Prostate gland (tissue), 2 donors: ENCODE data around the gene TNS3.

ENCODE experiments used
- POLR2A ChIP-seq: fragments of 450-650 bp; IDR thresholded peaks from one replicate; pipeline ENCODE4 v1.6.1; 2016; ENCODE audit warnings: antibody characterized with exemption, mild to moderate bottlenecking
- POLR2AphosphoS5 ChIP-seq: sonication (generic); formaldehyde crosslinking; IDR thresholded peaks from one replicate; pipeline ENCODE4 v1.6.1; 2017; ENCODE audit warnings: antibody characterized with exemption
- TF ChIP-seq, protein P1 (sequence below), 4 experiments: fragments of 200-600 bp in 2 of 4; fragments of 450-650 bp in 2 of 4; sonication (generic) in 2 of 4; IDR thresholded peaks; 1 replicate in 3 of 4; 2 replicates in 1 of 4; pipeline ENCODE4 v1.5.1; 2016 to 2019; ENCODE audit warnings: antibody characterized with exemption in 4 of 4, mild to moderate bottlenecking in 2 of 4, moderate library complexity in 2 of 4

DNA sequence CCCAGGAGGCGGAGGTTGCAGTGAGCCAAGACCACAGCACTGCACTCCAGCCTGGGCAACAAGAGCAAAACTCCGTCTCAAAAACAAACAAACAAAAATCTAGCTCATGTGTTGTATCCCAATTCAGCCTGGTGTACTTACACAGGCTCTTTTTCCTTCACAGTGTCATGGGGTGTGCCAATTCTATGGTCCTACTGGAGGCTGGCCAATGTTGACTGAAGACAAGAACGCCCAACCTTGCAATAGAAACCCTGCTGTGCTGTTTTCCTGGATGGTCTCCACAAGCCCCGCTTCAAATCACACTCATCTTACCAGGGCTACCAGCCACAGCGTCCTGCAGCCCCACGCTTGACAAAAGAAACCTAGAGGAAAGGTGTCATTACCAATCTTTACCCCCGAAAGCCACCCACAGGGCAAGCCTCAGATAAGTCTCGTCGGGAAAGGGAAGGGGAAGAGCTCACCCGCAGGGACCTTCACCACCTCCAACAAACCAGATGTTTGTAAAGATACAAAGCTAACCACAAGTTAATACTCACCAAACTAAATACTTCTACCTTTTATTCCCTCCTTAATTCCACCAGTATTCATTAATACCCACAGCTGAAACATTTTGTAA lies 64.8 kb downstream of the TNS3 start:
- TF ChIP-seq POLR2A, result no peak
- TF ChIP-seq, protein P1, sequence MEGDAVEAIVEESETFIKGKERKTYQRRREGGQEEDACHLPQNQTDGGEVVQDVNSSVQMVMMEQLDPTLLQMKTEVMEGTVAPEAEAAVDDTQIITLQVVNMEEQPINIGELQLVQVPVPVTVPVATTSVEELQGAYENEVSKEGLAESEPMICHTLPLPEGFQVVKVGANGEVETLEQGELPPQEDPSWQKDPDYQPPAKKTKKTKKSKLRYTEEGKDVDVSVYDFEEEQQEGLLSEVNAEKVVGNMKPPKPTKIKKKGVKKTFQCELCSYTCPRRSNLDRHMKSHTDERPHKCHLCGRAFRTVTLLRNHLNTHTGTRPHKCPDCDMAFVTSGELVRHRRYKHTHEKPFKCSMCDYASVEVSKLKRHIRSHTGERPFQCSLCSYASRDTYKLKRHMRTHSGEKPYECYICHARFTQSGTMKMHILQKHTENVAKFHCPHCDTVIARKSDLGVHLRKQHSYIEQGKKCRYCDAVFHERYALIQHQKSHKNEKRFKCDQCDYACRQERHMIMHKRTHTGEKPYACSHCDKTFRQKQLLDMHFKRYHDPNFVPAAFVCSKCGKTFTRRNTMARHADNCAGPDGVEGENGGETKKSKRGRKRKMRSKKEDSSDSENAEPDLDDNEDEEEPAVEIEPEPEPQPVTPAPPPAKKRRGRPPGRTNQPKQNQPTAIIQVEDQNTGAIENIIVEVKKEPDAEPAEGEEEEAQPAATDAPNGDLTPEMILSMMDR (IDR thresholded peaks at IDR 0.05), result no peak
- TF ChIP-seq POLR2AphosphoS5, result no peak
